ENCODE measurements around the gene BTBD9. TPM values are rescaled to one million over a fixed set of nuclear protein-coding genes. Genes with fewer than 3 reads are reported as not detected.

Gene BTBD9
- total RNA-seq, 4 donors from 2014 or later: 10.8 to 26.3 (median 15.3) TPM

DNA sequence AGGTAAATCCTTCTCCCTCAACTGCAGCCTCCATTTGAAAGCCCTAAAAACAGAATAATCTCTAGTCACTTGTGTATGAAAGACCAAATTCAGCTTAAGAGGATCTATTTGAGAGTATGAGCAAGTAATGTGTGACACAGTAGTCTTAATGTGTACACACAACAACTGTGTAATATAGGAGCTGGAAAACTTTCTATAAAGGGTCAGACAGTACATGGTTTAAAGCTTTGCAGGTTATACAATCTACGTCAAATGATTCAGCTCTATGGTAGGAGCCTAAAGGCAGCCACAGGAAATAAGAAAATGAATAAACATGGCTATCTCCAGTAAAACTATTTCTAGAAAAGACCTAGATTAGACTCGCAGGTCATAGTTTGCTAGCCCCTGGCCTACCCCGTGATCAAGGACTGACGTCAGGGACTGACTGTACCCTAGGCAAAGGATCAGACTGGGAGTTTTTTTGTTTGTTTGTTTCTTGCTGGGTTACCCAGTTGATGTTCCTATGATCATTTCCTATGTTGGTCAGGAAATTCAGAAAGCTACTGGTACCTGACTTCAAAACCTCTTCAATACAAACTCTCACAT lies 39.7 kb downstream of the BTBD9 start:
- ATAC-seq (ENCODE audit: low FRiP score): no peak
- no peak for DNase-seq (ENCODE audit: low spot score)
- TF ChIP-seq, protein P1, sequence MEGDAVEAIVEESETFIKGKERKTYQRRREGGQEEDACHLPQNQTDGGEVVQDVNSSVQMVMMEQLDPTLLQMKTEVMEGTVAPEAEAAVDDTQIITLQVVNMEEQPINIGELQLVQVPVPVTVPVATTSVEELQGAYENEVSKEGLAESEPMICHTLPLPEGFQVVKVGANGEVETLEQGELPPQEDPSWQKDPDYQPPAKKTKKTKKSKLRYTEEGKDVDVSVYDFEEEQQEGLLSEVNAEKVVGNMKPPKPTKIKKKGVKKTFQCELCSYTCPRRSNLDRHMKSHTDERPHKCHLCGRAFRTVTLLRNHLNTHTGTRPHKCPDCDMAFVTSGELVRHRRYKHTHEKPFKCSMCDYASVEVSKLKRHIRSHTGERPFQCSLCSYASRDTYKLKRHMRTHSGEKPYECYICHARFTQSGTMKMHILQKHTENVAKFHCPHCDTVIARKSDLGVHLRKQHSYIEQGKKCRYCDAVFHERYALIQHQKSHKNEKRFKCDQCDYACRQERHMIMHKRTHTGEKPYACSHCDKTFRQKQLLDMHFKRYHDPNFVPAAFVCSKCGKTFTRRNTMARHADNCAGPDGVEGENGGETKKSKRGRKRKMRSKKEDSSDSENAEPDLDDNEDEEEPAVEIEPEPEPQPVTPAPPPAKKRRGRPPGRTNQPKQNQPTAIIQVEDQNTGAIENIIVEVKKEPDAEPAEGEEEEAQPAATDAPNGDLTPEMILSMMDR (IDR thresholded peaks at IDR 0.05): no peak

DNA sequence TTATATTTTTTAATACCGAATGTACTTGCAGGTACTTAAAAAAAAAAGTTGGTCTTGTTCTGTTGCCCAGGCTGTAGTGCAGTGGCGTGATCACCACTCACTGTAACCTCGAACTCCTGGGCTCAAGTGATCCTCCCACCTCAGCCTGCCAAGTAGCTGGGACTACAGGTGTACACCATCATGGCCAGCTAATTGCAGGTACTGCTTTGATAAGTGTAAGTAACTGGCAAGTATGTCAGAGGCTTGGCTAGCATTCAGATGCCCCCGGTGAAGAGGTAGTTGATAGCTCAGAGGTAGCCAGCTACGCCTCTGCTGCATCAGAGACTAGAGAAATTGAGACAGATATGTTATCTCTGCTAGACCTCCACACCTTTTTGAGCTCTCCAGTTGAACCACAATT lies 40.5 kb downstream of the BTBD9 start:
- DNase-seq (ENCODE audit: low spot score) (no peak), ATAC-seq (ENCODE audit: low FRiP score) (no peak)
- TF ChIP-seq, protein P1 (IDR thresholded peaks at IDR 0.05): no peak

DNA sequence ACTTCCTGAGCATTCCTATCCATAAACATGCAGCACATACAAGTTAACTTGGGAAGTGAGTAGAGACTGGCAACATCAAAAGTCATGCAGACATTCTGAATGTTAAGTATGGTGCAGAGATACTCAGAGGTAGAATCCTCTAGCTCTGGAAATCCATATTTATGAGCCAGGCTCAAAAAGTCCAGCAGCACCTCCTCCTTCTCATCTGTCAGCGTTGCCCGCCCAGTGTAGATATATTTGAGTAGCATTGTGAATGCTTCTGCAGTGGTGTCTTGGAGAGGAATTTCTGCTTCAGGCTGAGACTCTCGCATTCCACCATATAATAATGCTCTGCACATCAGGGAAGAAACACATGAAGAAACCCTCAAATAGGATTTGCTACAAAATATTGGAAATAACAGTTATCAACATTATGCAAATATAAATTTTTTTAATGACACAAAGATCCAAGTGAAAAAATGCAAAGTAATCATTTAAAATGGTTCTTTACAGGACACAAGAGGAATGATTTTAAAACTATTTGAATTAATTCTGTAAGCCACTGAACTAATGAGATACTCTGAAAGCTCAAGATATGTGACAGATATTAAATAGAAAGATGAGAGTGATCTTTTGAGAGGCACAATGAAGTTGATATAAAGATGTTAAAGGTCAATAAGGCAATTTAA lies 45.6 kb downstream of the BTBD9 start:
- DNase-seq (ENCODE audit: low spot score) (no peak), ATAC-seq (ENCODE audit: low FRiP score) (no peak)
- TF ChIP-seq, protein P1 (IDR thresholded peaks at IDR 0.05): no peak

DNA sequence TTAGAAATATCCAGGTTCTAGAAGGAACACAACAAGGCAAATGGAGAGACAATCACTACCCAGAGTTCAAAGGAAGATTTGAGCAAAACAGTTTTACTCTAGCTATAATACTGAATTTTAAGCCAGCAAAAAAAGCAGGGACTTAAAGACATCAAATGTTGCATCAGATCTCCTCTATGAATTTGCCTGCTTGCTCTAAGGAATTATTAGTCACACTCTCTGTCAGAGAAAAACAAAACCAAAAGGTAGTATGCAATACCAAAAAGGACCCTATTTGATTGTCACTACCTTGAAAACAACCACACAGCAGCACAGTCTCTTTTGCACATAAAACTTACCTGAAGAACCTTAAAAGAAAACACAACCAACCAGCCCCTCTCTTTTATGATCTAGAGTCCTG lies 46.3 kb downstream of the BTBD9 start:
- TF ChIP-seq, protein P1 (IDR thresholded peaks at IDR 0.05): no peak
- DNase-seq (ENCODE audit: low spot score): no peak
- ATAC-seq (ENCODE audit: low FRiP score): no peak

DNA sequence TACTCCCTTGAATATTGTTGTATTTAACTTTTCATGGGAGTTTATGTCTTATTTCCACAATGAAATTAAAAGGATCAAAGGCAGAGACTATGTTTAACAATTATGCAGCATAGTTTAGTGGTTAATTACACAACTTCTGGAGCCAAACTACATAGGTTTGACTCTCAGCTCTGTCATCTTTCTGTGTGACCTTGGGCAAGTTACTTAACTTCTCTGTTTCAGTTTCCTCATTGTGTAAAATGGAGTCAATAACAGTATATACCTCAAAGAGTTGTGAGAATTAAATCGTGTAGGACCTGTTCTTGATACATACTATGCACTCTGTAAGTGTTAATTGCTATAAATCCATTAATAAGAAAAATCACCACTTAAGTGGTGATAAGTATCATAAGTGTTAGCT lies 48.3 kb downstream of the BTBD9 start:
- ATAC-seq (ENCODE audit: low FRiP score): no peak
- TF ChIP-seq, protein P1 (IDR thresholded peaks at IDR 0.05): no peak
- no peak for DNase-seq (ENCODE audit: low spot score)

DNA sequence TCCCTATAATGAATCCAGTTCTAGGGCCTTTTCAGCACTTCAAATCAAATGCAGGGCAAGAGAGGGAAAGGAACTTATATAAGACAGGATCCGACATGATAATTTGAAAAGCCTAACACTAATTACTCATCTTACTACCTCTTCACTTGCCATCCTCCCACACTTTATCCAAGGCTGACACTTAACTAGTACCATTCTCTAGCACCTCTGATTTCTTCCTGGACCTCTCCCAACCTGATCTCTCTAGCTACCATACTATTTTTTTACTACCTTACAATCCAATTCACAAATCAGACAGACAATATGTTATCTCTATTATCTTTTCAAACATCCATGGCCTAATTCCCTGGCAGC lies 50.4 kb downstream of the BTBD9 start:
- peak; percentile 63 for ATAC-seq (ENCODE audit: low FRiP score)
- DNase-seq (ENCODE audit: low spot score): no peak
- TF ChIP-seq, protein P1 (IDR thresholded peaks at IDR 0.05): no peak
